Kidney (tissue), 14 donors: ENCODE measurements around the gene GFRA1. TPM values are rescaled to one million over a fixed set of nuclear protein-coding genes. Genes with fewer than 3 reads are reported as not detected.

Experiments
- DNase-seq, 5 donors: peaks; one replicate each; pipeline ENCODE4 v3.0.0-alpha.2; 2013 to 2020
- FAIRE-seq: peaks from 2 replicates; lab custom pipeline; 2012; peaks lifted over from hg19 to GRCh38; lab: Jason Lieb, UNC
- H3K27ac ChIP-seq, 2 donors: one replicate each; pipeline ENCODE4 v1.7.0; 2013; ENCODE audit warnings: low read depth in 2 of 2, low read length in 2 of 2, inconsistent platforms in 1 of 2
- H3K27me3 ChIP-seq: one replicate; pipeline ENCODE4 v1.7.1; 2013; ENCODE audit warnings: low read length, inconsistent platforms; ENCODE audit not compliant: control insufficient read depth, insufficient read depth
- H3K36me3 ChIP-seq, 3 donors: one replicate each; pipeline versions ENCODE4 v1.7.0 to v1.7.1; 2013; ENCODE audit warnings: low read length in 3 of 3, control low read depth in 1 of 3, inconsistent platforms in 1 of 3; ENCODE audit not compliant: insufficient read depth in 3 of 3, control insufficient read depth in 2 of 3
- H3K4me1 ChIP-seq, 3 donors: one replicate each; pipeline versions ENCODE4 v1.7.0 to v1.7.1; 2013; ENCODE audit warnings: low read length in 3 of 3, inconsistent platforms in 1 of 3, low read depth in 1 of 3; ENCODE audit not compliant: control insufficient read depth in 2 of 3, insufficient read depth in 2 of 3
- H3K4me3 ChIP-seq, 3 donors: one replicate each; pipeline versions ENCODE4 v1.7.0 to v1.8.1; 2013; ENCODE audit warnings: low read length in 3 of 3, control low read depth in 1 of 3, inconsistent platforms in 1 of 3
- H3K9ac ChIP-seq, 3 donors: one replicate each; pipeline versions ENCODE4 v1.7.0 to v1.7.1; 2013; ENCODE audit warnings: low read length in 3 of 3, control low read depth in 1 of 3, inconsistent platforms in 1 of 3
- H3K9me3 ChIP-seq, 3 donors: one replicate each; pipeline versions ENCODE4 v1.7.0 to v1.7.1; 2013; ENCODE audit warnings: low read length in 3 of 3, control low read depth in 1 of 3, inconsistent platforms in 1 of 3; ENCODE audit not compliant: control insufficient read depth in 2 of 3, insufficient read depth in 1 of 3
- intact Hi-C: fragments of 100-400 bp; cut with DNase I; formaldehyde crosslinking; loops from one replicate; pipeline ENCODE4 v1.11.1; 2022
- polyA plus RNA-seq: library from polyadenylated mRNA; stranded (reverse); fragments of 350-450 nt; fragmentation: Illumina TruSeq; extraction: RNeasy Lipid Tissue Mini Kit (QIAGEN cat#74804); gene quantifications from one replicate; pipeline ENCODE4 v1.2.3, GENCODE V29; 2014; ENCODE audit warnings: low read depth, low replicate concordance; ENCODE audit not compliant: insufficient read depth
- total RNA-seq: library from RNA; stranded (reverse); fragmentation: NEBNext Ultra II Directional; extraction: Animal tissue kit (Norgen Biotek cat#: 25700); gene quantifications from one replicate; pipeline ENCODE4 v1.2.1, GENCODE V29; 2021
- TF ChIP-seq, protein P1 (sequence below): IDR thresholded peaks from 3 replicates; pipeline ENCODE4 v1.5.1; 2012; ENCODE audit warnings: mild to moderate bottlenecking, moderate library complexity, borderline replicate concordance; ENCODE audit not compliant: insufficient read depth; ENCODE audit errors: extremely low read depth
- donor health status: control.
- donor health status: control.
- donor health status: control.
- donor health status: control.
- donor health status: control.
- donor health status: DM: yes; HTN: yes; CAD: no.
- donor health status: Normal renal cell carcinoma (clear cell type).

The GFRA1 gene
- total and polyA plus RNA-seq, 2 donors from 2014 or later, result 3.0 to 22.3 TPM

DNA sequence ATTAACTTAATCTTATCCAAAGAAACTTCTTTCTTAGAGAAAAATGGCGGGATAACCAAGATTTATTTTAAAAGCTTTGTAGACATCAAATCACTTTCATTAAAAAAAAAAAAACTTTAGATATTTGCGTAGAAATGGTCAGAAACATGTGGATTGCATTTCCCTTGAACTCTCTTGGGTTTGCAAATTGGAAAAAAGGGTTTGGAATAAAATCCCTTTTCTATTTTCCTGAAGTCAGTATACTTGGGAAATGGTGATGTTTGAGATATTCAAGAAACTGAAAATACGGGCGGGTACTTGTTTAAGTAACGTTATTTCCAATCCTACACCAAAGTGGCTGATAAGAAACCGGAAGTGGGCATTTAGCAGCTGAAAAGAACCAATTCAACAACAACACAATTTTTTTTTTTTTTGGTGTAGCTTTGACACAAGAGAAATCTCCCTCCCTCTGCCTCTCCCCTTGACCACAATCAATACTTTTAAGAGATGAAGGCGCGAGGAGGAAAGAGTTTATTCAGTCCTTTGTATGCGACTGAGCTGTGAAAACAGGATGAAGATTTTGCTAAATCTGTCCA lies 13.7 kb upstream of the GFRA1 start:
- H3K9ac ChIP-seq, result no peak overlapping the region
- no peaks in the 10 kb centered on the region for H3K27me3 ChIP-seq
- DNase-seq, result no peak
- no peaks in the 10 kb centered on the region for H3K4me1 ChIP-seq
- FAIRE-seq, result no peak
- TF ChIP-seq, protein P1, sequence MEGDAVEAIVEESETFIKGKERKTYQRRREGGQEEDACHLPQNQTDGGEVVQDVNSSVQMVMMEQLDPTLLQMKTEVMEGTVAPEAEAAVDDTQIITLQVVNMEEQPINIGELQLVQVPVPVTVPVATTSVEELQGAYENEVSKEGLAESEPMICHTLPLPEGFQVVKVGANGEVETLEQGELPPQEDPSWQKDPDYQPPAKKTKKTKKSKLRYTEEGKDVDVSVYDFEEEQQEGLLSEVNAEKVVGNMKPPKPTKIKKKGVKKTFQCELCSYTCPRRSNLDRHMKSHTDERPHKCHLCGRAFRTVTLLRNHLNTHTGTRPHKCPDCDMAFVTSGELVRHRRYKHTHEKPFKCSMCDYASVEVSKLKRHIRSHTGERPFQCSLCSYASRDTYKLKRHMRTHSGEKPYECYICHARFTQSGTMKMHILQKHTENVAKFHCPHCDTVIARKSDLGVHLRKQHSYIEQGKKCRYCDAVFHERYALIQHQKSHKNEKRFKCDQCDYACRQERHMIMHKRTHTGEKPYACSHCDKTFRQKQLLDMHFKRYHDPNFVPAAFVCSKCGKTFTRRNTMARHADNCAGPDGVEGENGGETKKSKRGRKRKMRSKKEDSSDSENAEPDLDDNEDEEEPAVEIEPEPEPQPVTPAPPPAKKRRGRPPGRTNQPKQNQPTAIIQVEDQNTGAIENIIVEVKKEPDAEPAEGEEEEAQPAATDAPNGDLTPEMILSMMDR, result no peak
- H3K9me3 ChIP-seq, result no peaks in the 10 kb centered on the region
- intact Hi-C loops, result loop anchor here (10.0 kb wide), 1 partner anchor 572 kb away; no protein-coding TSS in a partner anchor
- H3K36me3 ChIP-seq, result no peaks in the 10 kb centered on the region
- H3K27ac ChIP-seq, result no peak overlapping the region
- H3K4me3 ChIP-seq, result no peak overlapping the region

DNA sequence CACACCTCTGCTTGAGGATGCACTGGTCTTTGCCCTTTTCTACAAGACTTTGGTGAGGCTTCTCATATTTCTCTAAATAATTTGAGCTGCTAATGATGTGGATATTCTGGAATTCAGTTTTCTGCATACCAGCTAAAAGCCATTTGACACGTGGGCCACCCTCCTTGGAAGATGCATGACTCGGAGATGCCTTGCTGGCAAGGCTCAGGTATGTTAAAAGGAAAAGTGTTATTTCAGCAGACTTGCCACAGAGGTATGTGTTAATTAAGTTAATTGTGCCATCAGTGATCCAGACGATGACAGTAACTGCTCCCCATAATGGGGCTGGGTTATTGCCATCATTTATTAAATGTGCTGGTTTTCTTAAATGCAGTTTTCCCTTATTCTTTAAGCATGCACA lies 8.8 kb upstream of the GFRA1 start:
- Histone ChIP-seq H3K9me3 (no peaks in the 10 kb centered on the region), H3K27ac (no peak overlapping the region), H3K36me3 (no peaks in the 10 kb centered on the region), H3K27me3 (no peaks in the 10 kb centered on the region), H3K4me1 (no peaks in the 10 kb centered on the region), H3K4me3 (no peak overlapping the region), H3K9ac (no peak overlapping the region)
- TF ChIP-seq, protein P1, result no peak
- DNase-seq, result no peak
- intact Hi-C loops, result loop anchor here (10.0 kb wide), 1 partner anchor 567 kb away; no protein-coding TSS in a partner anchor
- no peak for FAIRE-seq

DNA sequence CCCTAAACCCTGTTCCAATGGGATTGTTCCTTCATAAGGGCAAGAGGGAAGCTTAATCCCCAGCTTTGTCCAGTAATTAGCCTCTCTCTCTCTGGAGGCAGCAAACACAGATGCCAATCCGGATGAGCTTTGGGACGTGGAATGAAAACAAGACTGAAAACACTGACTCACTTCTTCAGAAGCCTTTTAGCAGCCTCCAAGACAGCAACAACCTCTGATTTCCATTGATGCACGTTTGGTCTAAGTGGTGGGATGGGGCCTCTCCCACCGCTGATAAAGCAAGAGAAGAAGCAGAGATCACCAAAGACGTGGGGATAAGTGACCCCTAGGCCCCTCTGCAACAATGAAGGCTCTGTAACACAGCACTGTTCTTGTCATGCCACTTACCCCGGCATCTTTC lies 5.8 kb upstream of the GFRA1 start:
- TF ChIP-seq, protein P1, result no peak
- intact Hi-C loops, result loop anchor here (10.0 kb wide), 1 partner anchor 334 kb away; no protein-coding TSS in a partner anchor
- Histone ChIP-seq H3K27ac (no peak overlapping the region), H3K9ac (no peak overlapping the region), H3K4me3 (no peak overlapping the region), H3K9me3 (no peaks in the 10 kb centered on the region), H3K4me1 (peaks cover 0 to under 1% (median 0%) of the 10 kb centered on the region in 3 donors), H3K36me3 (no peaks in the 10 kb centered on the region), H3K27me3 (peaks cover 3% of the 10 kb centered on the region)
- no peak for FAIRE-seq
- no peak for DNase-seq
